GM18868 (cell line): ENCODE measurements around the gene CRLF1.
"Not testable (repeated sequence)": the region's sequence is repeated elsewhere in the genome, so short reads cannot be mapped to it uniquely, and the experiment has no call there.

Experiments used
- ATAC-seq: cut with Tn5 transposase; IDR thresholded peaks from one replicate; pipeline ENCODE4 v1.9.1; 2021; ENCODE audit warnings: mild to moderate bottlenecking, moderate library complexity; ENCODE audit not compliant: unreplicated experiment

The CRLF1 gene

DNA sequence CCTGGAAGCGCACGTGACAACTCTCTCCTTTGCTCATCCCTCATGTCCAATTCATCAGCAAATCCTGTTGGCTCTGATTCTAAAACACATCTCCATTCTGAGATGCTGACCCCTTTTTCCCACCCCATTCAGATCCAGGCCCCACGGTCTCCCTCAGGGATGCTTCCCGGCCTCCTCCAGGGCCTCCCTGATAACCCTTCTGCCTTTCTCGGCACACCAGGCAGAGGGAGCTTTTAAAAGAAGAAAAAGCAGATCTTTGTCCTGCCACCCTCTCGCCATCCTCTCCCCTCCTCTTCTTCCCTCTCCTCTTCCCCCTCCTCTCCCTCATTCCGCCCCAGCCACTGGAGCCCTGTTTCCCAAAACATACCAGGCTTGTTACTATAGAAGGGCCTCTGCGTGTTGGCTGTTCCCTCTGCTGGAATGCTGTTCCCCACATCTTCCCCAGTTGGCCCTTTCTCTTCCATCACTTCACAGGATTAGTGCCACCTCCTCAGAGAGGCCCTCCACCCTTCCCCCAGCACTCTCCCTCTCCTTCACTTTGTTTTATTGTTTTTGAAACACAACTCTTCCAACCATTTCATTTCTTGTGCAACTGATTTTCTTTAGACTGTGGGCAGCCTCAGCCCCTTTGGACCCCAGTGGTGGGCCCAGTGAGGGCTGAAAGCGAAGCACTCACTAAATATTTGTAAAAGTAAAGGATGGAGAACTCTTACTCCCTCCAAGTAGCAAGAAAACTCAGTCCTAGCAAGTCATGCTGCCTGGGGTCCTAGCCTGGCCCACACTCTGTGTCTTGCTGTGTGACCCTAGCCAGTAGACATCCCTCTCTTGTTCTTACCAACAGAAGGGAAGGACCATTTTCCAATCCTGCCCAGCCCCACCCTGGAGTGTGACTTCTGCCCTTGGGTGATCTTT, 2.5 kb upstream of the CRLF1 start:
- no peak for ATAC-seq

DNA sequence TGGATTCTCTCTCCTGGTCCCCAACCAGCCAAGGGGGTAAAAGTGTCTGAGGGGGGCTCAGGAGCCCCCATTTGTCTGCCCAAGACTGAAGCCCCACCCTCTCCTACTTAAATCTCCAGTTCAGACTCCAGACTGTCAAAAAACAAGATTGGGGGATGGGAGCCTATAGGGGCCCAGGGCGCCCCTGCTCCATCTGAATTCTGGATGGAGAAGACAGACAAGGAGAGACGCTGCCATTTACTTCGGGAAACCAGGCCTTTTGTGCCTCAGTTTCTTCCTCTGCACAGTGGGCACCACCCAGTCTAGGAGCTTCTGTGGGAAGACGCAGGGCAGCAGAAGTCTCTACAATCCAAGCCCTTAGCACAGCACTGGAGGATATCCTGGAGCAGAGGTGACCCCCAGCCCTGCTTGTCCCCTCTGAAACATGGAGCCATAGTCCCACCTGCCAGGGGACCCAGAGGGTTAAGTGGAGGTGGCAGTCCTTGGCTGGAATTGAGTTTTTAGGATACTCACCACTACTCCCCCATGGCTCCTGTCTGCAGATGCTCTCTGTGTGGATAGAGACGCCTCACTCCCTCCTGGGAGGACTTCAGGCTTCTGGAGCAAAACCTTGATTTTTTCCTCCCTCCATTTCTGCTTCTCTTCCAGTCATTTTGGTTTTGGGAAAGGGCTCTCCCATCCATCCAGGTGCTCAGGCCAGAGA, 1.7 kb upstream of the CRLF1 start:
- ATAC-seq, result no peak

DNA sequence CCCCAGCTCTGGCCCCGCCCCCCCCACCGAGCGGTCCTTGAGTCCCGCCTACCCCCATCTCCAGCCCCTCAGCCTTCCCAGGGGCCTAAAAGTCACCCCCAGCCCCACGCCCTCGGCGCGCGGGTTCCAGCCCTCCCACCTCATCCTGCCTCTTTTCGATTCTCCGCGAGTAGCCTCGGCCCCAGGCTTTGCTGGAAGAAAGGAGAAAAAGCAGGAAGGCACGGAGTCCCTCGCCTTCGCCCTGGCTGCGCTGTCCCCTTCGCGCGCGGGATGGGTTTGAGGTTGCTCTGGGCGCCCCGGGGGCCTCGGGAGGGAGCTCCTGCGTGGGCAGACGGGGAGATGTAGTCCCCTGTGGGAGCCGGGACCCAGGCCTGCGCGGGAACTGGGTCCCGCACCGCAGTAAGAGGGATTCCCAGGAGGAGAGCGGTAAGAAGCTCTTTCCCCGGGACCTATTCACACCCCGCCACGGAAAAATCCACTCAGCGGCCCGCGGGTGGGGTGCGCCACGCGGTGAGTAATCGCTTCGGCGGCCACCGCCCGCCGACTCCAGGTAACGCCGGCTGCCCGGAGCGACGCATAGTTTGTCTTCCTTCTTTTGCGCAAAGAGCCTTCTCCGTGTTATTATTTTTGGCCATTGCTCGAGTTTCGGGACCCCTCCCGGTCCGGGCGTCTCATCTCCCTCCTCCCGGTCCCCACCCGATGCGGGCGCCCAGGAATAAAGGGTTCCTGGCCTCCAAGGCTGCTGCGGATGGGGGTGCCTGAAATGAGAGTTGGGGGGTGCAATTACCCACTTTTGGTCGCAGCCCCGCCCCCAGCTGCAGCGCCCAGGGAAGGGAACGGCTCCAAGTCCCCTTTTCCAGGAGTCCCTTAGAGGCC, 865 bp upstream of the CRLF1 start:
- no peak for ATAC-seq

DNA sequence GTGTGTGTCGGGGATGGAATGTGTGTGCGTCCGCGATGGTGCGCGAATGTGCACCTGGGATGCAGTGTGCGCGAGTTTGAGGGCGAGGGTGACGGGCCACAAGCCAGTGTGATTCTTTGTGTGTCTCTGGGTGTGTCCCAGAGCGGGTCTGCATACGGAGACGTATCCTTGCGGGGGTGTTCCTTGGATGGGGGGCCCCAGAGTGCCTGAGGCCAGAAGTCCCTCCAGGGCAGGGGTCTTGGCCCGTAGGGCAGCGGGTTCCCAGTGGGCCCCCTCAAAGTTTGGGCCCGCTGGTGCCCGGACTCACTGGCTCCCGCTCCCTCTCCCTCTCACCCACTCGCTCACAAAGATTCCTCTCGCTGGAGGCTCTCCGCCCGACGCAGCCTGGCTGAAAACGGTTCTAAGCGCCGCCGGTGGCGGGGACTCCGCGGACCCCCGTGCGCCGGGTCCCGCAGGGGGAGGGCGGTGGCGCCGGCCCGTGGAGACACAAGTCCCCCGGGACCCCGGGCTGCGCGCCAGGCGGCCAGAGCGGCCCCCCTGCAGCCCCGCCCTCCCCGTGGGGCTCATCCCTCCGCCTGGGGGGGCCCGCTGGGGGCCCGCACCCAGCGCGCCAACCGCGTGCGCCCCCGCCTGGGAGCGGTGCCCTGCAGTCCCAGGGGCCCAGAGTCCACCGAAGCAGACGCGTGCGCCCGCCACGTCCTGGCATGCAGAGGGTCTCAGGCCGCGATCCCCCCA, 886 bp downstream of the CRLF1 start:
- ATAC-seq, result no peak

DNA sequence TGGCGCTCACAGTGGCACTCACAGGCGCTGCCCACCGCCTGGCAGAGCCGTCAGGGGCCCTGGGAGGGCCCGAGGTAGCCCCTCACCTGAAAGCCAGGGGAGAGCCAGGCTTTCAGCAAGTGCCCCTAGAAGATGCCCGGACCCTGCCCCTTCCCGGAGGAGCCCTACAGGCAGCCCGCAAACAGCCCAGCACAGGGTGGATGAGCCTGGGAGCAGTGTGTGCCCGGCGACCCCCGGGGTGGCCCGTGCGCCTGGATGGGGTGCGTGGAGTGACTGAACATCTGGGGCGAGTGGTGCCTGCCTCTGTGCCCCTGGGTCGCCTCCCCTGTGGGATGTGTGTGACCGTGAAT, 1.4 kb downstream of the CRLF1 start:
- ATAC-seq, result no peak

DNA sequence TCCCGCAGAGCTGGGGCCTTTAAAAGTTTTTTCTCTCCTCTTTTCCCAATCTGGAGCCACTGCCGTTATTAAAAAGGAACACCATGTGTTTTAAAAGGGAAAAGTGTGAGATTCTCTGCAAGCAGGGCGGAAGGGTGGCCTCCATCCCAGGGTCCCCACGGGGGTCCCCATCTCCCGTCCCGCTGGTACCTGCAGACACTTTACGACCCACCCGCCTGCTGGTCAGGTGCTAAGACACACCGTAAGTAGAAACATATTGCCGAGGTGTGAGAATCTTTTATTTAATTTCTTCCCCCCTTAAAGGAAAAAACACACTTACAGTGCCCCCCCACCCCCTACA, 1.8 kb downstream of the CRLF1 start:
- ATAC-seq, result no peak

DNA sequence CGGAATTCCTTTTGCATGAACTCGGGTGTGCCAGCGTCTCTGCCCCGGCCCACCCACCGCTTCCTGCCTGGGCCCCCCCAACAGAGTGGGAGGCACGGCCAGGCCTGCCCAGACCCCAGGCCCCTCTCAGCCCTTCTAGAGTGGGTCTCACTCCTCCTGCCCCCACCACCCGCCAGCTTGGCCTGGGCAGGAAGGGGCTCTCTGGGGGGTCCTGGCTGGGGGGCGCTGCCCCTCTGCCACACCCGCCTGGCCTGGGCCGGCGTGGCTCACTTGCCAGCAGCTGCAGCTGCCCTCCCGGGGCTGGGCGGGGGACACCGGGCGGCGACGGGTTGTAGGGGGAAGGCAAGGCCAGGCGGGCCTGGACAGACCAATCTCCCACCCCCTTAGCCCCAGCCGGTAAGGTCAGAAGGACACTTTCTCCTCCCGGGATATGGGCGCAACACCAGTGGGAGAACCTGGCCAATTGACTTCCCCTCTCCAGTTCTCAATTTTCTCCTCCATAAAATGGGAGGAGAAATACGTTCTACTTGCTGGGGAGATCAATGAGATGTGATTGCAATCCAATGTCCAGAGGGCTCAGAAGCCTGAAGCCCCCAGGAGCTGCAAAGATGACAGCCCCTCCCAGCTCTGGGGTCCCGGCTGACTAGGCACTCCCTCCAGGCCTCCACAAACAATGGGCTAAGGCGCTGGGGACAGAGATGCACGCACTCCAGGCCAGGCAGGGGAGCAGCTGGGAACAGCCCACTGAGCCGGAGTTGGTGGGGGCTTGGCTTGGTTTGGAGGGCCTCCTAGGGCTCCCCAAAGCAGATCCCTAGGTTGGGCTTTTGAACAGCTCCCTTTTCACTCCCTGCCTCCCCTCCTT, 2.4 kb downstream of the CRLF1 start:
- no peak for ATAC-seq

DNA sequence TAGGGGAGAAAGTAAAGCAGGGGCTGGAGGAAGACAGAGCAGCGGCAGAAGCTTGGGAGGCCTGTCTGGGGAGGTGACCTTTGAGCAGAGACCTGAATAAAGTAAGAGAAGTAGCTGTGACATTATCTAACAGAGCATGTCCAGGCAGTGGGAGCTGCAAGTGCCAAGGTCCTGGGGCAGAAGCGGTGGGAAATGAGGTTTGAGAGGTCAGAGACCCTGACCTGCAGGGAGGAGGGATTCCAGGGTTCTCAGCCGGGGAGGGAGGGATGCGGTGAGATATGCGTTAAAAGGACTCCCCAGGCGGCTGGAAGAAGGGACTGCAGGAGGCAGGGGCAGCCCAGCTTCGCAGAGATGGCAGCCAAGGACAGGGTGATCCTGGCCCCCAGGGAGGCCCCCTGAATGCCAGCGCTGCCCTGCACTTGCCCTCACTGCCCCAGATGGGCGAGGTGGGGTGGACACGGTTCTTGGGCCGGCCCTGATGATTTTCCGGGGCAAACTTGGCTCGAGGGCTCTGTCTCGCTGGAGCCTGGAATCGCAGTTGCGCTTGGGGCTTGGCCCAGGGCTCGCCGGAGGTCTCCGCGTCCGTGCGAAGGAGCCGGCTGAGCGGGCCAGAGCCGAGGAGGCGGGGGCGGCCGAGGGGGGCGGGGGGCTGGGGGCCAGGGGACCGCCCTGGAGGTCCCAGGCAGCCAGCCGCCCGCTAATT, 3.2 kb downstream of the CRLF1 start:
- ATAC-seq, result no peak

DNA sequence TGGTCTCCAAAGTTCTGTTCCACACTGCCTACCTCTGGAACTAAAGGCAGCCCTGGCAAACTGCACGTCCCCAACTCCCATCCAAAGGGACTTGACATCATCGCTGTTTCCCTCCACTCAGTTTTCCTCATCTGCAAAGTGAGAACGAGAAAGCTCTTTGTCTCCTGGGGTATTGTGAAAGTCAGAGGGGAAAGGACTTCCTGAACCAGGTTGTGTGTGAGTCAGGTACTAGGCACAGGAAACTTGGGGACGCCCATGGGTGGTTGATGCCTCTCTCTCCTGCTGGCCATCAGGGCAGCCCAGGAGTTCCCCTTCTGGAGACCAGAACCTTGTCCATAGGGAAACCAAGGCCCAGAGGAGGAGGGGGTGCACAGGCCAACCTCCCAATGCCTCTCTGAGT, 4.7 kb downstream of the CRLF1 start:
- no peak for ATAC-seq

DNA sequence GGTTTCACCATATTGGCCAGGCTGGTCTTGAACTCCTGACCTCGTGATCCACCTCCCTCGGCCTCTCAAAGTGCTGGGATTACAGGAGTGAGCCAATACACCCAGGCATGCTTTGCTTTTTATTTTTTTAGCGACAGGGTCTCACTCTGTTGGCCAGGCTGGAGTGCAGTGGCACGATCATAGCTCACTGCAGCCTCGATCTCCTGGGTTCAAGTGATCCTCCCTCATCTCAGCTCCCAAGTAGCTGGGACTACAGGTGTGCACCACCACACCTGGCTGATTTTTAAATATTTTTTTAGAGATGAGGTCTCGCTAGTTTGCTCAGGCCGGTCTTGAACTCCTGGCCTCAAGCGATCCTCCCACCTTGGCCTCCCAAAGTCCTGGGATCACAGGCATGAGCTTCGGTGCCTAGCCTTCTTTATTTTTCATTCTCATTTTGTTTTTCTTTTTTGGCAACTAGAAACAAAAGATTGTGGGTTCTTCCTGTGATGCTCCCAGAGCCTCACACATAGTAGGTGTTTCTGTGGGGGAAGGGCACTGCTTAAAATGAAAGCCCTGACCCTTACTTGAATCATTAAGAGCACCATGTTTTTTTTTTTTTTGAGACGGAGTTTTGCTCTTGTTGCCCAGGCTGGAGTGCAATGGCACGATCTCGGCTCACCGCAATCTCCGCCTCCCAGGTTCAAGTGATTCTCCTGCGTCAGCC, 5.8 kb downstream of the CRLF1 start:
- ATAC-seq, result not testable (repeated sequence)

DNA sequence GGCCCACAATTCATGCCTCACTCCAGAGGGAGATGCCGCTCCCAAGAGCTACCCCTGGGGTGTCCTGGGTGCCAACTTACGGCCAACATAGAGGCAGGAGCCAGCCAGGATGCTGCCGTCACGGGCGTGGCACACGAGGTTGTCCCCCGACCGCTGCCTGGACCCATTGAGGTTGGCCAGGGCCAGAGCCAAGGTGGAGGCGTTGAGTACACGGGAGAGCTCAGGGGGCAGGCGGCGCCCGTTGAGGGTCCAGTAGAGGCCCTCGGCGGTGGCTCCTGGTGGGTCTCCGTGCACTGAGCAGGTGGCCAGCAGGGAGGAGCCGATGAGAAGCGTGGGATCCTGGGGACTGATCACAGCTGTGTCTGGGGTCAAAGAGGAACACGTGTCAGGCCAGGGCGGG, 7.1 kb downstream of the CRLF1 start:
- ATAC-seq, result no peak

DNA sequence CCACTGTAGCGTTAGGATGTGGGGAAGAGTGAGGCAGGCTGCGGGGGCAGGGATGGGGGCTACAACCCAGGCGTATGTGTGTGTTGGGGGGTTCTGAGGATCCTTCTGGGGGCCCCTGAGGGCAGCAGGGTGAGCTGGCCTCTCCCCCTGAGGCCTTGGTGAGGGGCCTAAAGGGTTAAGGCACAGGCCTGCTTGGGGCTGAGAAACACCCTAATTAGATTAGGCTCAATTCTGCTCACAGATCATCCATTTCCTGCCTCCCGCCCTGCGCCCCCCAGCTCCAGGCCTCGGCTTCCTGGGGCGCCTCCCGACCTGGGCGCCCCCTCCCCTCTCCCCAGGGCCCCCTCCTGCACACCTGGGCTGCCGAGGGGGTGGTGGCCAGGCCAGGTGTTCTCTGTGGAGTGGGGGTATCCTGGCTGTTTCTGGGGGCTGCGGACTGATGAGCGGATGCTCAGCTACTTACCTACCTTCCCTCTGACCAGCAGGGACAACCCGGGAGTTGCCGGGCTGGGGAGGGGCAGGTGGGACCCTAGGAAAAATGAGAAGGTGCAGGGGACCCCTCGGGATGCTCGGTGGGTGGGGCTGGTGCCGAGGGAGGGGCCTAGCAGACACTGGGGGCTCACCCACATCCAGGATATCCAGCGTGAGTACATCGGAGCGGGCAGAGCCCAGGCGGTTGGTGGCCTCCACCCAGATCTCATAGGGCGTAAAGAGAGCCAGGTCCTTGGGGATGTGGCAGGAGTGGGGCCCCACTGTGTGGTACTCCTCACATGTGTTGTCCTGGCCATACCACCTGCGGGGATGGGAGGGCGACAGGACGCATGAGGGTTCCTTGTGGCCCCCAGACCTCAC, 8.6 kb downstream of the CRLF1 start:
- no peak for ATAC-seq

DNA sequence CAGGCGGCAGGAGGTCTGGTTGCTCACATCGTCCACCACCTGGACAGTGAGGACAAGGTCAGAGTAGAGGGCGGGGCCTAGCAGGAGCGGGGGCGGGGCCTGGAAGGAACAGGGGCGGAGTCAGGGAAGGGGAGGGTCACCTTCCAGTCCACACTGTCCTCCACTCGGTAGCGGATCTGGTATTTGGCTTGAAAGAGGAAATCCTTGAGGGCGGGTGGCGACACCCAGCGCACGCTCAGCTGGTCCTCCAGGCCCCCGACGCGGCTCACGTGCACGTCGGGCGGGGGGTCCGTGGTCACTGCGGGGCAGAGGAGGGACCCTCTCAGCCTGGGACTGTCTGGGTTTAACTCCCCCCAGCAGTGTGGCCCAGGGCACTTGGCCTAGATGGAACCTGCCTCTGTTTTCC, 9.8 kb downstream of the CRLF1 start:
- ATAC-seq, result no peak

DNA sequence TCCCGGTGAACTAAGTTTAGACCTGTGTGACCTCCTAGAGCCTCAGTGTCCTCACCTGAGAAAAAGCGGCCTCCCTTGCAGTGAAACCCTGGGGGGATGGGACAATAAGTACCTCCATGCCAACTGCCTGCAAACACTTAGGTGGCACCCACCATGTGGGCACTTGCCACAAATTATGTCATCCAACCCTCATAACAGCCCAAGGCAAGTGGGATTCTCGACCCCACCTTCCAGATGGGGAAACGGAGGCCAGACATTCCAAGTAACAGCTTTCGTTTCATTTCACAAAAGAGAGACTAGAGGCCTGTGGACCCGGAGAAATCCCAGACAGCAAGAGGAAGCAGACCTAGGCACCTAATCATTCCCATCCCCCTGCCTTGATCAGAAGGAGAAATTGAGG, 11.1 kb downstream of the CRLF1 start:
- ATAC-seq, result no peak

DNA sequence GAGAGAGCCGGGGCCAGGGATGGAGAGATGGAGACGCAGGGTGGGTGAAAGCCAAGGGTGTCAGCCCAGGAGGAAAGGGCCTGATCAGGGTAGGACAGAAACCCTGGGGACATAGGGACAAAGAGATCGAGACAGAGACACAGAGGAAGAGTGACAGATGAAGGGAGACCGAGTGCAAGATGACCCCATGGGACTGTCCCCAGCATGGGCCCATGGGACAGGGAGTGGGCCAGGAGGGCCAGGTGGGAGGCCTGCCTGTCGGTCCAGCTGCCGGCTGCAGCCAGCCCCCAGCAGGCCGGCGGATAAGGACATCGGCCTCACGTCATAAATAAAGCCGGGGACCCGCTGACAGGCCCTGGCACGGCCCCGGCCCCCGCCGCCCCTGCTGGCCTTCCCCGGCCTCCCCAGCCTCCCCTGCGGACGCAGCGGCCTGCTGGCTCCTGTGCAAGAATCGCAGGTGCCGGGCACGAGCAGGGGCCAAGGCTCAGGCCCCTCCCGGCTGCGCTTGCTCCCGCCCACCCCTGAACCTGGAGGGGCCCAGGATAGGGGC, 11.7 kb downstream of the CRLF1 start:
- no peak for ATAC-seq

DNA sequence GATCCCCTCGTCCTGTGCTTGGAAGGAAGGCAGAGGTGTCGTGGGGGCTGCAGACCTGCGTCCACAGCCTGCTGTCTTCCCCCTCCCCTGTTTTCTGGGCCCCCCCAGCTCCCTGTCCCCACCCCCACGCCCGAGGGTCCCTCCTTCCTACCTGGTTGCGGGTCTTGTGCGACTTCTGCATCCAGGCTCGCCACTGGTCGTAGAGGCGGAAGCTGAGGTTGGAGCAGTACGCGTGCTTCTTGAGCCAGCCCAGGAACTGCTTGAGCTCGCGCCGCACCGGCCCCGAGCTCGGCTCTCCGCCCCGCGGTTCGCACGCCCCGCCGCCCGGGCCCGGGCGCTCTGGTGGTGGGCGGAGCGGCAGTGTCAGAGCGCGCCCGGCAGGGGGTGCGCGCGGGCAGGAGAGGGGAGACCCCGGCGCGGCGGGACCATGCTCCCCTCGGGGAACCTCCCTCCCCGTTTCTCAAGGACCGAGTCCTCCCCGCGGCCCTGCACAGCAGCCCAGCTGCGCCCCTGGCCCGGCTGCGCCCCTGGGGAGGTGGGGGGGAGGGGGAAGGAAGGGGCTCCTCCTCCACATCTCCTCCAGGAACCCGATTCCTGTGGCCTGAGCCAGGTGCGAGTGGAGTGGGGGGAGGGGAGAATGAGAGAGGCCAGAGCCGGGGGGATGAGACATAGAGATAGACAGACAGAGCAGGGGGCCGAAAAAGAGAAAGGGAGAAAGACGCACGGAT, 12.3 kb downstream of the CRLF1 start:
- peak; percentile 74 for ATAC-seq
